NB4 (cell line): ENCODE data around the gene MPDZ.
"Not testable (repeated sequence)": the region's sequence is repeated elsewhere in the genome, so short reads cannot be mapped to it uniquely, and the experiment has no call there.

ENCODE experiments used
- DNase-seq: peaks from one replicate; pipeline ENCODE4 v3.0.0; 2010; ENCODE audit warnings: low read depth
- H3K4me3 ChIP-seq: one replicate; pipeline ENCODE4 v1.5.1; 2011; ENCODE audit warnings: mild to moderate bottlenecking, low read depth, low read length, moderate library complexity
- MAX ChIP-seq: IDR thresholded peaks from 2 replicates; pipeline ENCODE4 v1.6.1; 2011; ENCODE audit warnings: low read depth, low read length
- MYC ChIP-seq: IDR thresholded peaks from 2 replicates; pipeline ENCODE4 v1.6.1; 2011; ENCODE audit warnings: low read depth, low read length
- POLR2A ChIP-seq: IDR thresholded peaks from 2 replicates; pipeline ENCODE4 v1.6.1; 2011; ENCODE audit warnings: mild to moderate bottlenecking; ENCODE audit not compliant: insufficient read length; ENCODE audit errors: extremely low read depth
- TF ChIP-seq, protein P1 (sequence below): IDR thresholded peaks from one replicate; pipeline ENCODE4 v1.5.1; 2012; ENCODE audit warnings: low read depth, low read length

Gene MPDZ

GRCh38 chr9:13224366-13224765 lies 55.1 kb downstream of the MPDZ start:
- H3K4me3 ChIP-seq, result no peak overlapping the region
- TF ChIP-seq, protein P1, sequence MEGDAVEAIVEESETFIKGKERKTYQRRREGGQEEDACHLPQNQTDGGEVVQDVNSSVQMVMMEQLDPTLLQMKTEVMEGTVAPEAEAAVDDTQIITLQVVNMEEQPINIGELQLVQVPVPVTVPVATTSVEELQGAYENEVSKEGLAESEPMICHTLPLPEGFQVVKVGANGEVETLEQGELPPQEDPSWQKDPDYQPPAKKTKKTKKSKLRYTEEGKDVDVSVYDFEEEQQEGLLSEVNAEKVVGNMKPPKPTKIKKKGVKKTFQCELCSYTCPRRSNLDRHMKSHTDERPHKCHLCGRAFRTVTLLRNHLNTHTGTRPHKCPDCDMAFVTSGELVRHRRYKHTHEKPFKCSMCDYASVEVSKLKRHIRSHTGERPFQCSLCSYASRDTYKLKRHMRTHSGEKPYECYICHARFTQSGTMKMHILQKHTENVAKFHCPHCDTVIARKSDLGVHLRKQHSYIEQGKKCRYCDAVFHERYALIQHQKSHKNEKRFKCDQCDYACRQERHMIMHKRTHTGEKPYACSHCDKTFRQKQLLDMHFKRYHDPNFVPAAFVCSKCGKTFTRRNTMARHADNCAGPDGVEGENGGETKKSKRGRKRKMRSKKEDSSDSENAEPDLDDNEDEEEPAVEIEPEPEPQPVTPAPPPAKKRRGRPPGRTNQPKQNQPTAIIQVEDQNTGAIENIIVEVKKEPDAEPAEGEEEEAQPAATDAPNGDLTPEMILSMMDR, result no peak
- TF ChIP-seq MAX (no peak), MYC (no peak), POLR2A (no peak)
- no peak for DNase-seq

GRCh38 chr9:13222733-13223132 lies 56.8 kb downstream of the MPDZ start:
- not testable (repeated sequence) for DNase-seq, H3K4me3 ChIP-seq

DNA sequence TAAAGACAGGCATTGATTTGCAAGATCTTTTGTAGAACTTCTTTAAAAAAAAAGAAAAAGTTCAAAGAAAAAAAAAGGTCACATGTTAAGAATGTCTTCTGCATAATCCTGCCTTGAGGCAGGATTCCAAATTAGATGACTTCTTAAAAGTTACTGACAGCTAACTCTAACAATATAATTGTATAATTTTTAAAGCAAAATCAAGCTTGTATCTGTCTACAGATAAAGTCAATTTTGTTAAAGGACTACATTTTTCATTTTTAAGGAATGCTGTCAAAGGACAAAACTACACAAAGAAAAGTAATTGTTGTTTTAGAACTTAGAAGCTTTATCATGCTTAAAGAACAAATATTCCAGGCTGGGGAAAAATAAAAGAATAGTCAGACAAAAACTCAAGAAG lies 57.8 kb downstream of the MPDZ start:
- DNase-seq, result no peak
- no peak for TF ChIP-seq MAX
- no peak for TF ChIP-seq MYC
- no peak for TF ChIP-seq POLR2A
- TF ChIP-seq, protein P1, result no peak
- no peak overlapping the region for H3K4me3 ChIP-seq

DNA sequence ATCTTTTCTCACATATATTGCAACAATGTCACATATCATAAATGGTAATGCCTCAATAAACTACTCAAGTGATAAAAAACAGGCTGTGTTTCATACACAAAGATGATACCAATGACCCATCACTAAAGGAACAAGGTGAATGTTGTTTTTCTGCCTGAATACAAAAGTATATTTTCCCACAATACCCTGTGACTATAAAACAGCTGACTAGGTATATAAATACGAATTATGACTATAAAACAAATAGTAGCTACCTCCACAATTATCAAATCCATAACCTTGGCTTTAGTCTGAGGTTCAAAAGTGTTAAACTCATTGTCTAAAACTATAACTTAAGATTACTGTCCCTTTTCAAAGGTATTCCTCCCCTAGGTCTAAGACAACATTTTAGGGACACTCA lies 58.7 kb downstream of the MPDZ start:
- H3K4me3 ChIP-seq, result no peak overlapping the region
- no peak for DNase-seq
- TF ChIP-seq, protein P1, result no peak
- no peak for TF ChIP-seq MYC
- TF ChIP-seq POLR2A, result no peak

- no peak for TF ChIP-seq POLR2A
- no peak for TF ChIP-seq MYC
- TF ChIP-seq, protein P1, result no peak
- no peak for TF ChIP-seq MAX
- H3K4me3 ChIP-seq, result no peak overlapping the region
Measured at GRCh38 chr9:13215791-13216554, 63.5 kb downstream of the MPDZ start.

DNA sequence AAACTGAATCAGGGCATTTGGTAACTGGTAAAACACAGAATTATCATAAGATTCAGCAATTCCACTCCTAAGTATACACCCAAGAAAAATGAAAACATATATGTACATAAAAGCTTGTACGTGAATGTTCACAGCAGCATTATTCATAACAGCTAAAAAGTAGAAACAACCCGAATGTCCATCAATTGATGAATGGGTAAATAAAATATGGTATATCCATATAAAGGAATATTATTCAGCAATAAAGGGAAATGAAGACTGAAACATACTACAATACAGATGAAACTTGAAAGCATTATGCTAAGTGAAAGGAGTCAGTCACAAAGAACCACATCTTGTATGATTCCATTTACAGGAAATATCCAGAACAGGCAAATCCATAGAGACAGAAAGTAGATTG lies 65.5 kb downstream of the MPDZ start:
- DNase-seq, result no peak
- TF ChIP-seq POLR2A (no peak), MAX (no peak), MYC (no peak)
- TF ChIP-seq, protein P1, result no peak
- H3K4me3 ChIP-seq, result no peak overlapping the region

More at GRCh38 chr9:13215791-13216554, 63.5 kb downstream of the MPDZ start:
- no peak for DNase-seq
